CD4-positive, alpha-beta T cell treated with Interleukin-15 for 1 hour (primary cell): ENCODE results near the gene SOCS6.

ENCODE experiments used
- DNase-seq: peaks from one replicate; pipeline ENCODE4 v3.0.0-alpha.2; 2020

Gene SOCS6

GRCh38 chr18:70289351-70290312 lies 787 bp downstream of the SOCS6 start:
- DNase-seq: no peak

GRCh38 chr18:70290482-70291294 lies 1.8 kb downstream of the SOCS6 start:
- no peak for DNase-seq

- no peak for DNase-seq
These were observed 2.4 kb downstream of the SOCS6 start for GRCh38 chr18:70291295-70291574.

DNA sequence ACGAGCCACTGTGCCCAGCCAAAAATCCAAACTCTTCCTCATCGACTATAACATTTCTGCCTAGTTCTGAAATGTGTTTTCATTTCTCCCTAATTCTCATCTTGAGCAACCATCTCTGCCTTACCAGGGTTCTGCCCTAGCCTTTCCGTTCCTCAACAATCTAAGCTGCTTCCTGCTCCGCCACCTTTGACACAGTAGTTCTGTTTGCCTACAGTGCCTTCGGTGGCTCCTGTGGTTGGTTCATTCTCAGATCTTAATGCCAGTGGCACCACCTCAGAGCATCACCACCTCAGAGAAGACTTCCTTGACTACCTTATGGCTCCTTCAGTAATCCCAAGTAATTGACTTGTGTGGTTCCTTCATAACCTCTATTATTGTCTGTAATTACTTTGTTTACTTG lies 3.8 kb downstream of the SOCS6 start:
- no peak for DNase-seq

- no peak for DNase-seq
These were observed 4.3 kb downstream of the SOCS6 start for GRCh38 chr18:70293166-70293565.

- no peak for DNase-seq
These were observed 5.8 kb downstream of the SOCS6 start for GRCh38 chr18:70294471-70295191.

- DNase-seq: no peak
These were observed 6.6 kb downstream of the SOCS6 start for GRCh38 chr18:70295192-70296188.

DNA sequence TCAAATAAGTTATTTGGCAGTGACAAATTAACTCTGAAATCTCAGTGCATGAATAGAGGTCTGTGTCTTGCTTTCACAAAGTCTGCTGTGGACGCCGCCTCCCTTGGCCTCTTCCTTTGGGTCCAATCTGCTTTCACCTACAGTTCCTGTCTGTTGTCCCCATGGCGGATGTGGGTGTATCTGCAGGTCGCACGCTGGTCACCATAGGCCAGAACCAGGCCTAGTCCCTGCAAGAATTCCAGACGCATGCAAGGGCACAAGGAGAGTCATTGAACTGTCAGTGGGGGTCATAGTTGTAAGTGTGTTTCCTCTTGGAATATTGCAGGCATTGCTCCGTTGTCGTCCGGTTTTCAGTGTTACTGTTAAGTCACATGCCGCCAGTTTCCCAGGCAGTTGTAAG lies 7.4 kb downstream of the SOCS6 start:
- DNase-seq: no peak

DNA sequence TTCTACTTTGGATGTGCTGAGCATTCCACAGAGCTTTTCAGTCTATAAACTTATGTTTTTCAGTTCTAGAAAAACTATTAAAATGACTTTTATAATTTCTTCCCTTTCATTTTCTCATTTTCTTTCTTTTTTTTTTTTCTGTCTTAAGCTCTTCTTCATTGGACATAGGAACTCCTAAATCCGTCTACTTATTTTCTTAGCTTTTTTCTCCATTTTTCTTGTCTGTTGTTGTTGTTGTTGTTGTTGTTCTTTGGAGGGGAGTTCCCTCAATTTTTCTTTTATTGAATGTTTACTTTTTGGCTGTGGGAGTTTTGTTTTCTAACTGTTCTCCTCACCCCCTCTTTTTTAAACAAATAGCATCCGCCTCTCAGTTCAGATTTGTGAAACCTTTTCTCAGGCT lies 7.9 kb downstream of the SOCS6 start:
- DNase-seq: no peak

GRCh38 chr18:70299393-70299792 lies 10.5 kb downstream of the SOCS6 start:
- DNase-seq: no peak

DNA sequence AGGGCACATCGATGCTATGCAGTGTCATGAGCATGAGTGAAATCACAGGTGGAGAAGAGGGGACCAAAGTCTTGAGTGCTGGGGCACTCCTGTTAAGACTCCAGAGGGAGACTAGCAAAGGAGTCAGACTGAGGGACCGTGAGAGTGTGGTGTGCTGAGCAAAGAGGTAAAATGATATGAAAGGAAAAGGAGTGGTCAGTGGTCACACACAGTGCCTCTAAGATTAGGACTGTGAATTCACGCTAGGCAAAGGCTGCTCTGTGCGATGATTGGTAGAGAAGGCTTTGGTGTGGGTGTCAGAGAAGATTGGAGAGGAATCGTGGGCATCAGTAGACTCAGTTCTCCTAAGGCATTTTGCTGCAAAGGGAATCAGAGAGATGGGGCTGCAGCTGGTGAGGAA lies 12.8 kb downstream of the SOCS6 start:
- no peak for DNase-seq

DNA sequence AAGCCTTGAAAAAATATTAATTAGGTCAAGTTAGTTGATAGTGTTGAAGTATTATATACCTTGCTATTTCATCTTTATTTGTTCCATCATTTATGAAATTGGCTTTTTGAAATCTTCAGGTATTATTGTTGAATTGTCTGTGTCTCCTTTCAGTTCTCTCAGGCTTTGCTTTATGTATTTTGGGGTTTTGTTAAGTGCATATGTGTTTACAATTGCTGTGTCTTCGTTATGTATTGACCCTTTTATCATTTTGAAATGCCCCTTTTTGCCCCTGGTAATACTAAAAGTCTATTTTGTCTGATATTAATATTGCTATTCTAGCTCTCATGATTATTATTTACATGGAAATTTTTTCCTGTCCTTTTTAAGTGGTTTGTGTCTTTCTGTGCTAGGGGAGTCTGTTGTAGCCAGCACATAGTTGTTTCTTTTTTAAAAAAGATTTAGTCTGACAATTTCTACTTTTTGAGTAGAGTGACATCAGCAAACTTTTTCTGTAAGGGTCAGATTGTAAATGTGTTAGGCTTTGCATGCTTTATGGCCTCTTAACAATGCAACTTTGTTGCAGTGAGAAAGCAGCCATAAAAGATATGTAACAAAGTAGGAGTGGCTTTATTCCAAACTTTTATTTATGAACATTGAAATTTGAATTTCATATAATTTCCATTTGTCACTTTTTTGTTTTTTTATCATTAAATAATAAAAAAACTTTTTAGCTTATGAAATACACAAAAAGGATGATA lies 19.9 kb downstream of the SOCS6 start:
- no peak for DNase-seq

- no peak for DNase-seq
These were observed 21.9 kb downstream of the SOCS6 start for GRCh38 chr18:70310560-70311320.

DNA sequence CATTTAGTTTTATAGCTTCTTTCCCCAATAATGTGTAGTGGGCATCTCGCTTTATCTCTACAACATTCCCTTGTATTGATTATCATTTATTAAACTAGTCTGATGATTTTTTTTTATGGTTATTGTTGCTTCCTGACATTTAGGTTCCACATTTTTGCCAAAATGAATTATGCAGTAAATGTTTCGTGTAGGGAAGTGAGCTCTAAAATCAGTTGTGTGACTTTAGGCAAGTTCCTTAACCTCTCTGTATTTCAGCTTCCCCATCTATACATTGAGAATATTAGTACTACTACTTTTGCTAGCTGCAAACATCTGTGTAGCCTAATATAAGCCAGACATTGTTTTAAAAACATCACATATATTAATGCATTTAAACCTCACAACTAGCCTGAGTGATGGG lies 22.9 kb downstream of the SOCS6 start:
- DNase-seq: no peak

GRCh38 chr18:70313640-70314039 lies 24.8 kb downstream of the SOCS6 start:
- DNase-seq: no peak

DNA sequence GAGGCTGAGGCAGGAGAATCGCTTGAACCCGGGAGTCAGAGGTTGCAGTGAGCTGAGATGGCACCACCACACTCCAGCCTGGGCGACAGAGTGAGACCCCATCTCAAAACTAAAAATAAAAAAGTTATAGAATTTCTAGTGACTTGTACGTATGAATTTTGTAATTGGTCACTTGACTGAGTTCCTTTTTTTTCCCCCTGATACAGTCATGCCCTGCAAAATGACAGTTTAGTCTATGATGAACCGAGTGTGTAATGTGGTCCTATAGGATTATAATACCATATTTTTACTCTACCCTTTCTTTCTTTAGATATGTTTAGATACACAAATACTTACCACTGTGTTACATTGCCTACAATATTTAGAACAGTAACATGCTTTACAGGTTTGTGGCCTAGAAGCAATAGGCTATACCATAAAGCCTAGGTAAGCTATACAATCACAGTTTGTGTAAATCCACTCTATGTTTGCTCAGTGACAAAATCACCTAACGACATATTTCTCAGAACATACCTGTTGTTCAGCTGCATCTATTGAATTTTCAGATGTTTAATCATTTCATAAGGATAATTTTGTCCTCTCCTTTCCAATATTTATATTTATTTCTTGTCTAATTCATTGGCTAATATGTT lies 25.4 kb downstream of the SOCS6 start:
- DNase-seq: no peak

DNA sequence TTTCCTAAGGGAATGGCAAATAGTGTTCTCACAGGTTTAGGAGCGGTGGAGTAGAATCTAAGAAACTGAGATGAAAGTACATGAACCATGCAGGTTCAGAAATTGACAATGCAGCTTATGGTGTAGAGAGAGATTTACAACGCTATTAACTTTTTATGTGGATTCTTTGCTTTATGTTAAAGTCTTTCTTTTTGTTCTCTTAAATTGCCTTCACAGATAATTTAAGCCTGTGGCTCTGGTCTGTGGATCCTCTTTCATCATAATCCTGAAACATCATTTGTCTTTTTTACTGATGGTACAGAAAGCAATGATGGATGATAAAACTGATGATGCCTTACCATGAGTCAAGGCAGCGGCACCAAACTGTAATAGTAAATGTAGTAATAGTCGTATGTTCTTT lies 30.3 kb downstream of the SOCS6 start:
- DNase-seq: no peak

GRCh38 chr18:70321616-70322015 lies 32.8 kb downstream of the SOCS6 start:
- no peak for DNase-seq

DNA sequence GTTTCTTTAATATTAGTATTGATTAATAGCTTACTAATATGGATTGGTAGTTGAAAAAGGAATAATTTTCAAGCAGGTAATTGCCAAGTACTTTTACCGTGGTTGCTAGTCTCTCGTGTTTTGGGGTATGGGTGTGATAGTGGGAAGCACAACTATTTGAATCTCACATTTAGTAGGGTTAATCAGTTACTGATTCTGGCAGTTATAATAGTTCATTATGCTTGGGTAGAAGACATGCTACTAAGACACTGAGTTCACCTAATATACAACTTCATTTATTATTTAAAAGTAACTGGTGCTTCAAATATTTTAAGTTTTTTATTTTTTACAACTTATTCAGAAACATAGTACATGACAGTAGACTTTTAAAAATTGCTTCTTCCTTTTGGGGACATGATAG lies 33.5 kb downstream of the SOCS6 start:
- no peak for DNase-seq

- no peak for DNase-seq
These were observed 34.1 kb downstream of the SOCS6 start for GRCh38 chr18:70322928-70323327.
